ENCODE measurements around the gene ACLY. TPM values are rescaled to one million over a fixed set of nuclear protein-coding genes. Genes with fewer than 3 reads are reported as not detected.

Gene ACLY
- total RNA-seq, 1 experiment from 2014 or later: 279 TPM

- Histone ChIP-seq H3K4ac (ENCODE audit: low read depth, low read length) (no peak overlapping the region), H4K20me1 (ENCODE audit: control insufficient read depth, insufficient read depth, insufficient read length) (no peaks in the 10 kb centered on the region), H3K9me3 (ENCODE audit: control insufficient read depth, low read depth, low read length) (no peaks in the 10 kb centered on the region), H3K27me3 (ENCODE audit: insufficient read depth, low read length) (no peaks in the 10 kb centered on the region), H3K4me1 (ENCODE audit: insufficient read depth, low read length) (peaks cover 2% of the 10 kb centered on the region; the same call in 1 of the 2 replicates), H3K23me2 (ENCODE audit: insufficient read length, low read depth, low read length, poor library complexity, severe bottlenecking) (peaks cover 6% of the 10 kb centered on the region), H3K23ac (ENCODE audit: insufficient read length, low read depth, low read length) (no peak overlapping the region), H3K79me1 (ENCODE audit: insufficient read depth, low read depth, low read length, poor library complexity, severe bottlenecking) (no peaks in the 10 kb centered on the region), H2BK15ac (ENCODE audit: low read depth, low read length) (no peak overlapping the region), H3T11ph (ENCODE audit: low read length) (no peak overlapping the region), H2BK5ac (ENCODE audit: insufficient read length, low read length) (no peak overlapping the region), H4K91ac (ENCODE audit: insufficient read length, low read depth, low read length) (no peak overlapping the region), H3K9ac (ENCODE audit: extremely low read depth, insufficient read length, low read length) (no peak overlapping the region), H3K4me2 (ENCODE audit: insufficient read depth, insufficient read length, low read length) (no peak overlapping the region), H3K56ac (ENCODE audit: insufficient read length, low read depth, low read length) (no peak overlapping the region), H2AK5ac (ENCODE audit: insufficient read length, low read length) (no peak overlapping the region), H3K27ac (ENCODE audit: insufficient read length, low read depth, low read length) (no peak overlapping the region), H2BK12ac (ENCODE audit: insufficient read length, low read depth, low read length) (no peak overlapping the region), H2BK120ac (ENCODE audit: low read depth, low read length, poor library complexity, severe bottlenecking) (no peak overlapping the region), H3K18ac (ENCODE audit: insufficient read length, low read depth, low read length) (no peak overlapping the region), H4K5ac (ENCODE audit: insufficient read length, low read depth, low read length) (no peak overlapping the region), H2AFZ (ENCODE audit: low read length) (no peak overlapping the region), H3K14ac (ENCODE audit: insufficient read depth, low read length) (no peak overlapping the region), H3K79me2 (ENCODE audit: insufficient read depth, low read length) (no peaks in the 10 kb centered on the region), H2BK20ac (ENCODE audit: low read depth, low read length, poor library complexity, severe bottlenecking) (no peak overlapping the region), H4K8ac (replicated peaks; ENCODE audit: insufficient read length, low read depth, low read length) (no peak overlapping the region)
- TF ChIP-seq CTCF (conservative IDR thresholded peaks at IDR 0.05): no peak
- Mint-ChIP-seq H3K27ac (no peak overlapping the region), H3K9me3 (no peaks in the 10 kb centered on the region), H3K4me1 (peaks cover 42% of the 10 kb centered on the region in 2 experiments), H3K36me3 (ENCODE audit: insufficient read depth in 1 of 3, low read depth in 3 of 3) (no peaks in the 10 kb centered on the region; a peak in 1 of 7 replicates), H3K4me3 (no peak overlapping the region), H3K27me3 (ENCODE audit: low read depth) (peaks cover 4% of the 10 kb centered on the region; the same call in 1 of the 2 replicates)
- WGBS (ENCODE audit: extremely low coverage, insufficient read length, low lambda C conversion rate): no CpG with 5 or more reads among the region's 5 CpGs
- no peak for DNase-seq
Observed at GRCh38 chr17:41962111-41962510, 43.4 kb upstream of the ACLY start.

Measured in H9 (cell line).